OCI-LY7 (cell line): Measurements from ENCODE around the gene DCAF12L2. TPM values are rescaled to one million over a fixed set of nuclear protein-coding genes. Genes with fewer than 3 reads are reported as not detected.

Source experiments
- BruUV-seq: library from RNA; stranded (reverse); fragments of 400-500 nt; replicated peaks from 2 replicates; lab custom pipeline; 2021; lab: Mats Ljungman, UMichigan
- CTCF ChIA-PET: fragments of 300-600 bp; sonication (Branson Sonifier 250); formaldehyde crosslinking; loops from one replicate; lab custom pipeline; 2022; ENCODE audit warnings: antibody characterized with exemption; ENCODE audit not compliant: unreplicated experiment; lab: Charles Lee
- POLR2A ChIA-PET: fragments of 300-600 bp; sonication (Branson Sonifier 250); formaldehyde crosslinking; loops from one replicate; lab custom pipeline; 2022; ENCODE audit warnings: antibody characterized with exemption; lab: Charles Lee
- DNase-seq: peaks from one replicate; pipeline ENCODE4 v3.0.0-alpha.2; 2015; ENCODE audit warnings: low spot score
- H2AFZ ChIP-seq: fragments of 200-600 bp; sonication (generic), shearing (Covaris generic); 2 replicates; pipeline ENCODE4 v1.6.1; 2014; ENCODE audit warnings: mild to moderate bottlenecking, antibody characterized with exemption, low read length, moderate library complexity
- H3K27ac ChIP-seq: fragments of 200-600 bp; sonication (generic); 2 replicates; pipeline ENCODE4 v1.5.1; 2014; ENCODE audit warnings: mixed run types, low read depth, mild to moderate bottlenecking, moderate library complexity, low read length, inconsistent platforms; ENCODE audit not compliant: poor library complexity, severe bottlenecking
- H3K36me3 ChIP-seq: fragments of 200-600 bp; sonication (generic); 2 replicates; pipeline ENCODE4 v1.6.1; 2014; ENCODE audit warnings: mild to moderate bottlenecking, antibody characterized with exemption, low read length, moderate library complexity, mixed read lengths; ENCODE audit not compliant: insufficient read depth
- H3K4me1 ChIP-seq: fragments of 200-600 bp; sonication (generic); 2 replicates; pipeline ENCODE4 v1.5.1; 2014; ENCODE audit warnings: mild to moderate bottlenecking, low read length; ENCODE audit not compliant: insufficient read depth, poor library complexity, severe bottlenecking
- H3K4me2 ChIP-seq: fragments of 200-600 bp; sonication (generic); 2 replicates; pipeline ENCODE4 v1.6.1; 2014; ENCODE audit warnings: mild to moderate bottlenecking, low read length
- H3K4me3 ChIP-seq: fragments of 200-600 bp; sonication (generic); 2 replicates; pipeline ENCODE4 v1.5.1; 2014; ENCODE audit warnings: mild to moderate bottlenecking, low read depth, low read length; ENCODE audit not compliant: poor library complexity, severe bottlenecking
- H3K79me2 ChIP-seq: fragments of 200-600 bp; sonication (generic); 2 replicates; pipeline ENCODE4 v1.6.1; 2016; ENCODE audit warnings: low read depth, mild to moderate bottlenecking, low read length, moderate library complexity, mixed read lengths; ENCODE audit not compliant: insufficient read depth
- H3K9me2 ChIP-seq: fragments of 200-600 bp; sonication (generic); 2 replicates; pipeline ENCODE4 v1.6.1; 2016; ENCODE audit warnings: mild to moderate bottlenecking, low read length, mixed read lengths; ENCODE audit not compliant: insufficient read depth
- H3K9me3 ChIP-seq: fragments of 200-600 bp; sonication (generic); 2 replicates; pipeline ENCODE4 v1.6.1; 2014; ENCODE audit warnings: mild to moderate bottlenecking, mixed run types, low read length, mixed read lengths
- H4K20me1 ChIP-seq: fragments of 200-600 bp; sonication (generic); 2 replicates; pipeline ENCODE4 v1.6.1; 2014; ENCODE audit warnings: mild to moderate bottlenecking, antibody characterized with exemption, low read length, moderate library complexity, mixed read lengths; ENCODE audit not compliant: insufficient read depth
- CTCF ChIP-seq: fragments of 200-600 bp; sonication (generic); conservative IDR thresholded peaks from 2 replicates; pipeline ENCODE4 v1.5.1; 2014; ENCODE audit warnings: mild to moderate bottlenecking, antibody characterized with exemption, low read length, moderate library complexity, mixed read lengths
- EZH2phosphoT487 ChIP-seq: fragments of 200-600 bp; sonication (generic); IDR thresholded peaks from 2 replicates; pipeline ENCODE4 v1.6.1; 2018; ENCODE audit warnings: low read depth, borderline replicate concordance, mild to moderate bottlenecking, mixed run types, antibody characterized with exemption, low read length, moderate library complexity, mixed read lengths
- intact Hi-C: fragments of 100-400 bp; cut with micrococcal nuclease; formaldehyde crosslinking; loops from one replicate; pipeline ENCODE4 v1.10.0; 2022; ENCODE audit not compliant: unreplicated experiment
- total RNA-seq, 2 experiments: library from RNA; depleted of rRNA in 1 of 2; stranded (reverse); fragments of >200 nt in 1 of 2; shearing (Covaris generic) in 1 of 2; gene quantifications; 2 replicates each; pipeline ENCODE4 v1.2.3, GENCODE V29; 2014 to 2022

DCAF12L2 gene
- total RNA-seq, 2 experiments from 2014 or later = not detected

- intact Hi-C loops = no loop called here
- no peaks in the 10 kb centered on the region for H4K20me1 ChIP-seq
- ChIA-PET POLR2A (no interaction called here), CTCF (no interaction called here)
- BruUV-seq = no TSS peak
- no peak overlapping the region for H3K27ac ChIP-seq
- H3K36me3 ChIP-seq = no peaks in the 10 kb centered on the region
- no peaks in the 10 kb centered on the region for H3K9me3 ChIP-seq
- H3K79me2 ChIP-seq = no peaks in the 10 kb centered on the region
- TF ChIP-seq CTCF = peak; percentile 52
- TF ChIP-seq EZH2phosphoT487 = no peak
- no peak overlapping the region for H2AFZ ChIP-seq
- peak; percentile 0 for DNase-seq
- no peak overlapping the region for H3K4me3 ChIP-seq
- H3K4me1 ChIP-seq = no peaks in the 10 kb centered on the region
- no peak overlapping the region for H3K4me2 ChIP-seq
- no peaks in the 10 kb centered on the region for H3K9me2 ChIP-seq
Measured at GRCh38 chrX:126137899-126138298, 28.2 kb downstream of the DCAF12L2 start.

DNA sequence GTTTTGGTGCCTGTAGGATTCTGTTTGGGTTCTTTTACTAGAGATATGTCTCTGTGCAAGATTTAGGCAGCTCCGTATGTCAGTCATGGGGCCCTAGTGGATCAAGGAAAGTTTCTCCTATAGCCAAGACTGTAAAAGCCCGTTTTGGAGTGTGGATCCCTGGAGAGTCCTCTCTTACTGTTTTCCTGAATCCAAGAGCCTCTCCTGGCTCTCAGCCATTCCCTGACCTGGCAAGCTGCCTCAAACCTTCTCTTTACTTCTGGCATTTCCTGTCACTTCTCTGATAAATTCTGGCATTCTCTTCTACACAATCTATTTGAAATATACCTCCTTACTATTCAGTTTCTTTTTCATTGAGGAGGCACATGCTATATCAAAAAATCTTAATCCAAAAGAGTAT lies 41.4 kb downstream of the DCAF12L2 start:
- TF ChIP-seq EZH2phosphoT487 = no peak
- TF ChIP-seq CTCF = no peak

More for the DNA sequence above, 41.4 kb downstream of the DCAF12L2 start:
- ChIA-PET POLR2A (no interaction called here), CTCF (no interaction called here)
- intact Hi-C loops = no loop called here
- Histone ChIP-seq H3K4me1 (no peaks in the 10 kb centered on the region), H3K4me3 (no peak overlapping the region), H3K9me2 (no peaks in the 10 kb centered on the region), H3K9me3 (no peaks in the 10 kb centered on the region), H3K36me3 (no peaks in the 10 kb centered on the region), H2AFZ (no peak overlapping the region), H4K20me1 (no peaks in the 10 kb centered on the region), H3K4me2 (no peak overlapping the region), H3K79me2 (no peaks in the 10 kb centered on the region), H3K27ac (no peak overlapping the region)
- DNase-seq = no peak
- no TSS peak for BruUV-seq
